Stimulated activated naive B cell treated with anti-CD40 and anti-IgM and Interleukin-4, amounts not matched to agents 10 μg/mL and 1 μg/mL and 100 μg/mL, for 72 hours (primary cell): Measurements from ENCODE around the gene TNFAIP8.

ENCODE experiments used
- ATAC-seq, 2 donors: fragments of 150-1000 bp; cut with Tn5 transposase; replicated peaks; 2 replicates each; pipeline ENCODE4 v1.10.0; 2021; ENCODE audit warnings: moderate library complexity in 1 of 2
- DNase-seq: peaks from one replicate; pipeline ENCODE4 v3.0.0; 2021
- H3K27ac Mint-ChIP-seq: one replicate; pipeline ENCODE4 v1.8.0; 2022; ENCODE audit warnings: mild to moderate bottlenecking, mixed read lengths
- H3K27me3 Mint-ChIP-seq, 2 donors: one replicate each; pipeline ENCODE4 v1.8.0; 2022; ENCODE audit warnings: mixed read lengths in 2 of 2
- H3K36me3 Mint-ChIP-seq, 2 donors: one replicate each; pipeline ENCODE4 v1.8.0; 2022; ENCODE audit warnings: mixed read lengths in 2 of 2, mild to moderate bottlenecking in 1 of 2
- H3K4me1 Mint-ChIP-seq, 2 donors: one replicate each; pipeline ENCODE4 v1.8.0; 2022; ENCODE audit warnings: mixed read lengths in 2 of 2, mild to moderate bottlenecking in 1 of 2
- H3K4me3 Mint-ChIP-seq, 2 donors: one replicate each; pipeline ENCODE4 v1.8.0; 2022; ENCODE audit warnings: mild to moderate bottlenecking in 2 of 2, mixed read lengths in 2 of 2, moderate library complexity in 1 of 2
- H3K9me3 Mint-ChIP-seq, 2 donors: one replicate each; pipeline ENCODE4 v1.8.0; 2022; ENCODE audit warnings: mixed read lengths in 2 of 2, mild to moderate bottlenecking in 1 of 2

TNFAIP8 gene

GRCh38 chr5:119393746-119394145 is 37.9 kb downstream of the TNFAIP8 start:
- Mint-ChIP-seq H3K4me3 (peak overlapping the region in 1 of 2 donors; percentile 14), H3K36me3 (peaks cover 54 to 69% of the 10 kb centered on the region in 2 donors)
- no peak for DNase-seq

GRCh38 chr5:119395080-119395836 is 39.4 kb downstream of the TNFAIP8 start:
- Mint-ChIP-seq H3K27ac (peak overlapping the region; percentile 86), H3K9me3 (no peaks in the 10 kb centered on the region), H3K4me3 (peak overlapping the region; percentile 64 to 68), H3K27me3 (no peaks in the 10 kb centered on the region), H3K4me1 (peaks cover 44 to 91% of the 10 kb centered on the region in 2 donors), H3K36me3 (peaks cover 49 to 62% of the 10 kb centered on the region in 2 donors)
- ATAC-seq: peak; percentile 60 to 63
- no peak for DNase-seq

More at GRCh38 chr5:119393746-119394145, 37.9 kb downstream of the TNFAIP8 start:
- ATAC-seq: no peak
- Mint-ChIP-seq H3K27ac (peak overlapping the region; percentile 49), H3K27me3 (no peaks in the 10 kb centered on the region), H3K9me3 (no peaks in the 10 kb centered on the region), H3K4me1 (peaks cover 49 to 93% of the 10 kb centered on the region in 2 donors)

- H3K36me3 Mint-ChIP-seq: peaks cover 46 to 60% of the 10 kb centered on the region in 2 donors
- peaks cover 43 to 82% of the 10 kb centered on the region in 2 donors for H3K4me1 Mint-ChIP-seq
- ATAC-seq: peak in 1 of 2 donors; percentile 5
- H3K9me3 Mint-ChIP-seq: no peaks in the 10 kb centered on the region
- DNase-seq: no peak
- H3K4me3 Mint-ChIP-seq: peak overlapping the region; percentile 35 to 56
- H3K27ac Mint-ChIP-seq: peak overlapping the region; percentile 85
- H3K27me3 Mint-ChIP-seq: no peaks in the 10 kb centered on the region
These were observed 40.3 kb downstream of the TNFAIP8 start for GRCh38 chr5:119396030-119396664.

GRCh38 chr5:119397518-119398380 is 41.9 kb downstream of the TNFAIP8 start:
- Mint-ChIP-seq H3K4me3 (peak overlapping the region; percentile 32 to 40), H3K27me3 (no peaks in the 10 kb centered on the region), H3K4me1 (peaks cover 43 to 77% of the 10 kb centered on the region in 2 donors), H3K27ac (peak overlapping the region; percentile 86), H3K9me3 (no peaks in the 10 kb centered on the region), H3K36me3 (peaks cover 34 to 47% of the 10 kb centered on the region in 2 donors)
- DNase-seq (peak; percentile 40), ATAC-seq (peak; percentile 80 to 84)

- DNase-seq (no peak), ATAC-seq (no peak)
- no peak overlapping the region for H3K4me3 Mint-ChIP-seq
- peaks cover 40 to 74% of the 10 kb centered on the region in 2 donors for H3K4me1 Mint-ChIP-seq
- H3K9me3 Mint-ChIP-seq: no peaks in the 10 kb centered on the region
- H3K36me3 Mint-ChIP-seq: peaks cover 24 to 36% of the 10 kb centered on the region in 2 donors
- H3K27ac Mint-ChIP-seq: peak overlapping the region; percentile 76
- H3K27me3 Mint-ChIP-seq: no peaks in the 10 kb centered on the region
These were observed 43.1 kb downstream of the TNFAIP8 start for GRCh38 chr5:119398727-119399466.

- Mint-ChIP-seq H3K9me3 (no peaks in the 10 kb centered on the region), H3K27me3 (no peaks in the 10 kb centered on the region), H3K27ac (peak overlapping the region; percentile 70), H3K36me3 (peaks cover 15 to 25% of the 10 kb centered on the region in 2 donors), H3K4me3 (no peak overlapping the region), H3K4me1 (peaks cover 38 to 76% of the 10 kb centered on the region in 2 donors)
- ATAC-seq (no peak), DNase-seq (no peak)
These were observed 44.4 kb downstream of the TNFAIP8 start for GRCh38 chr5:119400245-119400644.

GRCh38 chr5:119402081-119402480 is 46.3 kb downstream of the TNFAIP8 start:
- ATAC-seq (no peak), DNase-seq (no peak)
- Mint-ChIP-seq H3K36me3 (peaks cover 2 to 12% of the 10 kb centered on the region in 2 donors), H3K4me1 (peaks cover 40 to 76% of the 10 kb centered on the region in 2 donors), H3K4me3 (no peak overlapping the region), H3K9me3 (no peaks in the 10 kb centered on the region), H3K27me3 (no peaks in the 10 kb centered on the region), H3K27ac (peak overlapping the region; percentile 81)

GRCh38 chr5:119402555-119402954 is 46.7 kb downstream of the TNFAIP8 start:
- H3K4me3 Mint-ChIP-seq: no peak overlapping the region
- peaks cover 39 to 75% of the 10 kb centered on the region in 2 donors for H3K4me1 Mint-ChIP-seq
- peaks cover 2 to 9% of the 10 kb centered on the region in 2 donors for H3K36me3 Mint-ChIP-seq
- H3K27me3 Mint-ChIP-seq: no peaks in the 10 kb centered on the region
- no peaks in the 10 kb centered on the region for H3K9me3 Mint-ChIP-seq
- DNase-seq (no peak), ATAC-seq (no peak)
- peak overlapping the region; percentile 65 for H3K27ac Mint-ChIP-seq

- Mint-ChIP-seq H3K4me1 (peaks cover 37 to 67% of the 10 kb centered on the region in 2 donors), H3K27ac (peak overlapping the region; percentile 38)
- peak in 1 of 2 donors; percentile 27 for ATAC-seq
These were observed 48.2 kb downstream of the TNFAIP8 start for GRCh38 chr5:119404033-119404432.

GRCh38 chr5:119405419-119405818 is 49.6 kb downstream of the TNFAIP8 start:
- H3K27me3 Mint-ChIP-seq: no peaks in the 10 kb centered on the region
- H3K9me3 Mint-ChIP-seq: no peaks in the 10 kb centered on the region
- no peak overlapping the region for H3K4me3 Mint-ChIP-seq
- H3K36me3 Mint-ChIP-seq: no peaks in the 10 kb centered on the region
- no peak for DNase-seq
- peaks cover 44 to 71% of the 10 kb centered on the region in 2 donors for H3K4me1 Mint-ChIP-seq
- peak; percentile 50 to 51 for ATAC-seq
- peak overlapping the region; percentile 74 for H3K27ac Mint-ChIP-seq

More at GRCh38 chr5:119404033-119404432, 48.2 kb downstream of the TNFAIP8 start:
- DNase-seq: no peak
- no peaks in the 10 kb centered on the region for H3K9me3 Mint-ChIP-seq
- H3K4me3 Mint-ChIP-seq: peak overlapping the region; percentile 10 to 46
- peaks cover 1 to 6% of the 10 kb centered on the region in 2 donors for H3K36me3 Mint-ChIP-seq
- no peaks in the 10 kb centered on the region for H3K27me3 Mint-ChIP-seq

- ATAC-seq: no peak
- Mint-ChIP-seq H3K4me3 (no peak overlapping the region), H3K27ac (no peak overlapping the region), H3K27me3 (no peaks in the 10 kb centered on the region), H3K4me1 (peaks cover 53 to 83% of the 10 kb centered on the region in 2 donors), H3K36me3 (no peaks in the 10 kb centered on the region), H3K9me3 (no peaks in the 10 kb centered on the region)
- no peak for DNase-seq
These were observed 50.8 kb downstream of the TNFAIP8 start for GRCh38 chr5:119406551-119407110.

GRCh38 chr5:119409235-119409815 is 53.5 kb downstream of the TNFAIP8 start:
- Mint-ChIP-seq H3K4me3 (no peak overlapping the region), H3K36me3 (no peaks in the 10 kb centered on the region), H3K27ac (peak overlapping the region; percentile 49), H3K4me1 (peaks cover 52 to 80% of the 10 kb centered on the region in 2 donors), H3K27me3 (no peaks in the 10 kb centered on the region), H3K9me3 (no peaks in the 10 kb centered on the region)
- ATAC-seq: peak in 1 of 2 donors; percentile 8
- no peak for DNase-seq
